GDM1 (cell line): ENCODE results near the gene MAN1B1.
"Not testable (repeated sequence)": the region's sequence is repeated elsewhere in the genome, so short reads cannot be mapped to it uniquely, and the experiment has no call there.

ENCODE experiments used
- DNase-seq: peaks from one replicate; lab custom pipeline; 2025; lab: John Stamatoyannopoulos, UW

Gene MAN1B1

DNA sequence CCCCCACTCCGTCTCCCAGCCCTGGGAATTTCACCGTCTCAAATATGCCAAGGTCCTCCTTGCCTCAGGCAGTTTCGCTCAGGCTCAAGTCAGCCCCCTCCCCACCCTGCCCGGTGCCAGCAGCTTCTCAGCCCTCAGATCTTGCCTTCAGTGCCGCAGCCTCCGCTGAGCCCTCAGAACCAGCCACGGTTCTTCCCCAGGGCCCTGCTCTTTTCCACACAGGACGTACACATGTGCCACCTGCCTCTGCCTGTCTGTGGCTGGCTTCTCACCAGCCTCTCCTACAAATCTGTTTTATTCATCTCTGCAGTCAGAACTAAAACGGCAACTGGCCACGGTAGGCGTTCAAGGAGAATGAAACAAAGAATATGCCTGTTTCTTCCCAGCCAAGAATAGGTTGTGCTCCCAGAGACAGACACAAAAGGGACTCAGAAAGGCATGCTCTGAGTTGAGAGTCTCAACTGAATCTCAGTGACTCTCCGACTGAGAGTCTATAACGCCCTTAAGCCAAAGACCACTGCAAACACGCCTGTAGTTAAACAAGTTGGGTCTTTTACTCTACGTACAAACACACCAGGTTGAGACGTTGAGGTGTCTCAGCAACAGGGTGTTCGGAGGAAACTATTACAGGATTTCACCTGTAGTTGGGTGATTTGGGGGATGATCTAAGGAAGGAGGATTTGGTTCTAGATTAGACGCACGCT lies 41.5 kb downstream of the MAN1B1 start:
- DNase-seq = no peak

DNA sequence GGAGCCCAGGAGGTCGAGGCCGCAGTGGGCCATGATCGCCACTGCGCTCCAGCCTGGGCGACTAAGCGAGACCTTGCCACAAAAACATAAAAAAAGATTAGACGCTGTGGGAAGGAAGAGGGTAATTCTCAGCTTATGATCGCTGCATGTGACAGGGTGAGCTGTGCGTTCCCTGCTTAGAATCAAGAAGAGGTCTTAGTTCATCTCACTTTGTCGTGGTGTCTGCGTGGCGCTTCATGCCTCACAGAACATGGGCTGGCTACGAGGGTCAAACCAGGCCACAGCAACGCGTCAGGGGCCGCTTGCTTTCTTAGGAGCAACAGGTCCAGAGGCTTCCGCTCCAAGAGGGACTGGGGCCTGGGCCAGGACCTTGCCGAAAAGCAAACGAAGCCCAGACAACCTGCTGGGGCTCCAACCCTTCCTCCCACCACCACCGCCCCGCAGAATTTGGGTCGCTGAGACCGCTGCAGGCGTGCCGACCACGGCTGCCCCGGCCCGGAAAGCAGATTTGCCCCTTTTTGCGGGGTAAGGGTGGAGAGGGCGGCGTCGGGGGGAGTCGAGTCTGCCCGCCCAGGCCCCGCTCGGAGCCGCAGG lies 42.2 kb downstream of the MAN1B1 start:
- no peak for DNase-seq

DNA sequence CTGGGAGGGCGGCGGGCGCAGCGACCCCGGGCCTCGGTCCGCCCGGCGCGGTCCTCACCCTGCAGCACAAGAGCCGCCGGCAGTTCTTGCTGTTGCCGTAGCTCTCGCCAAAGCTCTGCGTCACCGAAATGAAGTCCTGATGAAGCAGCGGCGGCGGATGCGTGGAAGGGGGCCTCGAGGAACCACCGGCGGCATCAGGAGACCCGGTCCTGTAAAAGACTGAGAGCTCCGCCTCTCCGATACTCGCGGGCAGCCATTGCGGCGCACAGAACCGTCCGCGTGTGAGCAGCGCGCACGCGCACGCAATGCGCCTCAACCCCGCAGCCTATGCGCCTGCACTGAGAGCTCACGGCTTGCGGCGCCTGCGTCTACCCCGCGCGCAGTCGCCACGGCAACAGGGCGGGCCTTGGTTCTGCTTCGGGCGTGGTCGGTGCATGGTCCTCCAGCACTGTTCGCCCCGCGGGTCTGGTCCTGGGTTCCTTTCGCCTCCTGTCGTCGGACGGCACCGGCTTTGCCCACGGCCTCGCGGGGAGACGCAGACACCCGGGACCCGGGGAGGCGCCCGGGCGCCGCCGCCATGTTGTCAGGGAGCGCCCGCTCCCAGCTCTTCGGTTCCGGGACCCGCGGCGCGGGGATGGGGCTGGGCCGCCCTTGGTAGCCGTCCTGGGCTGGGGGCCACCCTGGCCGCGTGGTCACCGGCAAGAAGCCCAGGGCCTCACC lies 42.8 kb downstream of the MAN1B1 start:
- peak; percentile 92 for DNase-seq

DNA sequence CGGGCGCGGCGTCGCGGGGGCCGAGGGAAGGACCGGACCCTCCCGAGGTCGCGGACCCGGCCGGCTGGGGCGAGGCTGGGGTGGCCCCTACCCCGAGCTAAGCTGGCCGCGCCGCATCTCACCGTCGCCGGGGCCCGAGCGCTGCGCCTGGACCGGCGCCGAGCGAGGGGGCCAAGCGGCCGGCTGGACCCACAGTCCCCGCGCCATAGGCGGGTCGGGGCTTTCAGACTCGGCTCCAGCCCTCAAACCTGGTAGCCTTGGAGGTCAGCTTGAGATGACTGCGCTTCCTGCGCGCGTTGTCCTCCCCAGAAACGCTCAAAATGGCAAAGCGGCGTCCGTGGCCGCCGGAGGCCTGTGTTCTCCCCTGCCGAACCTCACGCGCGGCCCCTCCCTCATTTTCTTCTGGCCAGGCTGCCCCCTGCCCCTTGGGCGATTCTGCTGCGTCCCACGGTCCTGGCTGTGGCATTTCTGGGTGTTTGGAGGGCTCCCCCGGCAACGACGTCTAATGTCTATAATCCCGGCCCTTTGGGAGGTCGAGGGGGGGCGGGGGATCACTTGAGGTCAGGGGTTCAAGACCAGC lies 43.5 kb downstream of the MAN1B1 start:
- no peak for DNase-seq

DNA sequence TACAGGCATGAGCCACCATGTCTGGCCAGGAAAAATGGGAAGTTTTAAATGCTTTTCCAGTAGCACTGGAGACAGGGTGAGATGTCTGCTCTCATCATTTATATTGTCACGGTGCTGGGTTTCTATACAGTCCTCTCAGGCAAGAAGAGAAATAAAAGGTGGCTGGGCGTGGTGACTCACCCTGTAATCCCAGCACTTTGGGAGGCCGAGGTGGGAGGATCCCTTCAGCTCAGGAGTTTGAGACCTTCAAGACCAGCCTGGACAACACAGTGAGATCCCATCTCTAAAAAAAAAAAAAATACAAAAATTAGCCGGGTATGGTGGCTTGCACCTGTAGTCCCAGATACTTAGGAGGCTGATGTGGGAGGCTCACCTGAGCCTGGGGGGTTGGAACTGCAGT lies 47.4 kb downstream of the MAN1B1 start:
- DNase-seq = no peak

DNA sequence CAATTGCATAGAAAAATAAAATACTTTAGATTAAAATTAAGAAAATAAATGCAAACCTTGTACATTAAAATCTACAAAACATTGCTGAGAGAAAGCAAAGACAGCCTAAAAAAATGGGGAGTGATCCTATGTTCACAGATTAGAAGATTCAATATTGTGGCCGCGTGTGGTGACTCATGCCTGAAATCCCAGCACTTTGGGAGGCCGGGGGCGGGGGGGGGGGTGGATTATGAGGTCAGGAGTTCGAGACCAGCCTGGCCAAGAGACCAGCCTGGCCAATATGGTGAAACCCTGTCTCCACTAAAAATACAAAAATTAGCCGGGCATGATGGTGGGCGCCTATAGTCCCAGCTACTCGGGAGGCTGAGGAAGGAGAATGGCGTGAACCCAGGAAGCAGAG lies 48.4 kb downstream of the MAN1B1 start:
- not testable (repeated sequence) for DNase-seq

DNA sequence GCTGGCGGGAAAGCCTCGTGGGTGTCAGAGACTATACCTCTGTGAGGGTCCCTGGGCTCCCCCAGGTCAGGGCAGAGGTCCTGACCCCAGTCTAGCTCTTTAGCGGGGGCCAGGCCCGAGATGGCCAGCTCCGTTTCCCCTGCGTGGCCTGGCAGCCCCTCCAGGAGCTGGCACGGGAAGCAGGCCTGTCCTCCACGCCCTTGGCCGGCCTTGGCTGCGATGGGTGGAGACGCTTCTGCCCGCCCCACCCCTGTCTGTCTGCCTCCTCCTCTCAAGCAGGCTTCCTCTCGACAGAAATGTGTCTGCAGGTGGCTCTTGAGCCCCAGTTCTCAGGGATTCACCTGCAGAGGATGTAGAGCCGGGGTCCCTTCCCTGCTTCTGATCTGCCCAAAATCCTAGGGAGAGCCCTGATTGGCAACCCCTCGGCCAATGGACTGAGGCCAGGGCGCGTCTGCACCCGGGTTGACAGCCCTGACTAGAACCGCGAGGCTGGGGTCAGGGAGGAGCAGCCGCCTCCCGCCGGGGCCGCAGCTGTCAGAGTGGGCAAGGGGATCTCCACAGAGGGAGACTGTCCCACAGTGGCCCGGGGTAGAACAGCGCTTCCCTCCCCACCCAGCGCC lies 49.6 kb downstream of the MAN1B1 start:
- no peak for DNase-seq

DNA sequence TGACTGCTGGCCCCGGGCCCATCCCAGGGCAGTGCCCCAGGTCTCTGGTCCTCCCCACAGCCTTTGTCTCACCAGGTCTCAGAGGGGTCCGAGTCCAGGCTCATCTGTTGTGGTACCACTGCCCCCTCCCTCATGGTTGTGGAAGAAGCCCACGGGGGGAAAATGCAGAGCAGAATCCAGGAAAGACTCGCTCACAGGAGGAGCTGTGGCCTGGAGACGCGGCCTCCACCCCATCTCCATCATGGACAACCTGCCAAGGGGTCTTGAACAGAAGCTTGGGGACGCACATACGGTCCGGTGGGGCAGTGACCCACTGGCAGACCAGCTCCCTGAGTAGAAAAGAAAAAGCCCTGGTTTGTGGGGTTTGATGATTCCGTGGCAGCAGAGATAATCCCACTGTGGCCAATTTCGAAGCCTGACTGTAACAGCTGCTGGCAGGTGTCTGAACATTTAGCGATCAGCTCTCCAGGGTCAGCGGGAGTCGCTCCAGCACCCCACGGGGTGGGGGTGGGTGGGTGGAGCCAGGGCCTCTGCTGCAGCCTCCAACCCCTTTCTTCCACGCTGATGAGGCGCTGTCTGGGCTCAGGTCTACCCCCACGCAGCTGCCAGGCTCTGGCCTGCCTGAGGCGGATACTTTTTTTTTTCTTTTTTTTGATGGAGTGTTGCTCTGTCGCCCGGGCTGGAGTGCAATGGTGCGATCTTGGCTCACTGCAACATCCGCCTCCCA lies 50.3 kb downstream of the MAN1B1 start:
- DNase-seq = no peak

DNA sequence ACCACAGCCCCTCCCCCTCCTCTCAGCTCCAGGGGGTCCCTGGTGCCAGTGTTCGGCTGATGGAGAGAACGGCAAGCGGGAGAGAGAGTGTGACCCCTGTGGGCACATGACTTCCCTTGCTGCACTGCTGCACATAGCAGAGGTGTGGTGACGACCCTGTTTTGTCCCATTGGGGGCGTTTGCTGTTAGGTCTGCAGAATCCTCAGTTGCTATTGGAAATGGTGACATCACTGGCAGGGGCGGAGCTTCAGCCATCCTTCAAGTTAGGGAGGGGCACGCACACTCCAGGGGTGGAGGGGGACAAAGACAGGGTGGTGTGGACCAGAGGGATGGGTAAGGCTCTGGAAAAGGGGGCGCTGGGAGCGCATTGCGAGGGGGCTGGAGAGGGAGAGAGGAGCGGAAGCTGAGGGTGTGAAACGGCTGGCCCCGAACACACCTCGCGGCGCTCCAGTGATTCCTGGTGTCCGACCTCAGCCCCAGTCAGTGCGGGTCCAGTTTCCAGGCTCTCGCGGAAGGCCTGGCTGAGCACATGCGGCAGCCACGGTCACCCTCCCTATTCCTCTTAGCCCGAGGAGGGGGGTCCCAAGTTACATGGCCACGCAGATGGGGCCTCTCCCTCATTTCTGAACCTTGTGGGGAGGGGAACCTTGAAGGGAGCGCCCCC lies 51.4 kb downstream of the MAN1B1 start:
- DNase-seq = no peak

DNA sequence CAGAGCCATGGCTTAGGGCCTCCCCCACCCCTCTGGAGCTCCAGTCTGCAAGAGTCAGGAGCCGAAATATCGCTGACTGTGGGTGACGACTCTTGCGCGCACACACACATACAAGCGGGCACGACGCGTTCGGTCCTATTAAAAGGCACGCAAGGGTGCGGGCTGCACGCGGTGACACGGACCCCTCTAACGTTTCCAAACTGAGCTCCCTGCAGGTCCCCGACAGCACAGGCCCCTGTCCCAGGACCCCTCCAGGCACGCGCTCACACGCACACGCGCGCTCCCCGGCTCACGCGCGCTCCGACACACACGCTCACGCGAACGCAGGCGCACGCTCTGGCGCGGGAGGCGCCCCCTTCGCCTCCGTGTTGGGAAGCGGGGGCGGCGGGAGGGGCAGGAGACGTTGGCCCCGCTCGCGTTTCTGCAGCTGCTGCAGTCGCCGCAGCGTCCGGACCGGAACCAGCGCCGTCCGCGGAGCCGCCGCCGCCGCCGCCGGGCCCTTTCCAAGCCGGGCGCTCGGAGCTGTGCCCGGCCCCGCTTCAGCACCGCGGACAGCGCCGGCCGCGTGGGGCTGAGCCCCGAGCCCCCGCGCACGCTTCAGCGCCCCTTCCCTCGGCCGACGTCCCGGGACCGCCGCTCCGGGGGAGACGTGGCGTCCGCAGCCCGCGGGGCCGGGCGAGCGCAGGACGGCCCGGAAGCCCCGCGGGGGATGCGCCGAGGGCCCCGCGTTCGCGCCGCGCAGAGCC lies 52.1 kb downstream of the MAN1B1 start, which contains the start of gene GRIN1:
Gene GRIN1 (plus strand): TSS at position 433 of the 746 bp plus-strand sequence. CDS start 333 bp downstream, outside the sequence.
- DNase-seq = no peak

DNA sequence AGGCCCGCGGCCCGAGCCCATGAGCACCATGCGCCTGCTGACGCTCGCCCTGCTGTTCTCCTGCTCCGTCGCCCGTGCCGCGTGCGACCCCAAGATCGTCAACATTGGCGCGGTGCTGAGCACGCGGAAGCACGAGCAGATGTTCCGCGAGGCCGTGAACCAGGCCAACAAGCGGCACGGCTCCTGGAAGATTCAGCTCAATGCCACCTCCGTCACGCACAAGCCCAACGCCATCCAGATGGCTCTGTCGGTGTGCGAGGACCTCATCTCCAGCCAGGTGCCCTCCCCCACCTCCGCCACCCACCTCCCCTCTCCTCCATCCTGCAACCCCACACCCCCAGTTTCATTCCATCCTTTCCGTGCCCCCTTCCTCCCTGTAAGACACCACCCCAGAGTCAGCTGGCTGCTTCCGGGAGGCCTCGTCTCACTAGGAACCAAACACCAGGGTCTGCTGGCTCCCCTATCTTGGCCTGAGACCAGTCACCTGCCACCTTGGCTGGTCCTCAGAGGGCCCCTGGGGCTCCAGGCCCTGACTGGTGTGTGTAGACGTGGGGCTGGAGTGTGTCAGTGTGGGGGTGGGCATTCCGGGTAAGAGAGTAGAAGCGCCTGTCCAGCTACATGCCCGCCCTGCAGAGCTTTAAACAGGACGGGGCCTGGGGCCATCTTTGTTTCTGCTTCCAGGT lies 52.8 kb downstream of the MAN1B1 start:
- DNase-seq = no peak

DNA sequence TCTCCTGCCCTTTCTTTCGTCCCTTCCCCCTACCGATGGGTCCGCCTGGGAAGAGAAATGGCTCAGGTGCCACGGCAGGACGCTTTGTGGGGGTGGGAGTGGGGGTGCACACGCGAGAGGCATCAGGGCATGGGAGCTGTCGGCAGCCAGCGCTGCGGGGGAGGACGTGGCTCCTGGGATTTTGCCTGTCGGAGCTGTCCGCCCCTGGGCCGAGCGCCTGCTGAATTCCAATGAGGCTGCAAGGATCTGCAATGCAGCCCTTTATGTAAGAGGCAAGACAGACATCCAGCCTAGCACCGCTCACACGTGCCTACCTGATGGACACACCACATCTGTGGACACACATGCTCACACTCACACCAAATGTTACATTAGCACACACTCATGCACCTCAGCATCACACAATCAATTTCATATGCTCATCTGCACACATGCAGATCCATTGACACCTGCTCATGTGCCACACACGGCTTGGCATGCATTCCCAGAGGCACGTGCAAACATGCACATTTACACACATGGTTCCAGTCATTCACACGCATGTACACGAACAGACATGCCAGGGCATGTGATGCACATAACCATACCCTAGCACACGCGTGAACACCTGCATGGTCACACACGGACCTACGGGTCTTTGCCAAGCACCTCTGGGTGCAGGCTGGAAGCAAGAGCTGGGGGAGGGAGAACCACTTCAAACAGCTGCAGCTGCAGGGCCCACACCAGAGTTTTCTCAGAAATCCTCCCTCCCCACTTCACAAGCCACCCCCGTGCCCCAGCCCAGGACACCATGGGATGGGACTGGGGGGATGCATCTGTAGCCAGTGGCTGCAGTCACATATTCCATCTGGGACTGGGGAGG lies 53.6 kb downstream of the MAN1B1 start:
- no peak for DNase-seq

DNA sequence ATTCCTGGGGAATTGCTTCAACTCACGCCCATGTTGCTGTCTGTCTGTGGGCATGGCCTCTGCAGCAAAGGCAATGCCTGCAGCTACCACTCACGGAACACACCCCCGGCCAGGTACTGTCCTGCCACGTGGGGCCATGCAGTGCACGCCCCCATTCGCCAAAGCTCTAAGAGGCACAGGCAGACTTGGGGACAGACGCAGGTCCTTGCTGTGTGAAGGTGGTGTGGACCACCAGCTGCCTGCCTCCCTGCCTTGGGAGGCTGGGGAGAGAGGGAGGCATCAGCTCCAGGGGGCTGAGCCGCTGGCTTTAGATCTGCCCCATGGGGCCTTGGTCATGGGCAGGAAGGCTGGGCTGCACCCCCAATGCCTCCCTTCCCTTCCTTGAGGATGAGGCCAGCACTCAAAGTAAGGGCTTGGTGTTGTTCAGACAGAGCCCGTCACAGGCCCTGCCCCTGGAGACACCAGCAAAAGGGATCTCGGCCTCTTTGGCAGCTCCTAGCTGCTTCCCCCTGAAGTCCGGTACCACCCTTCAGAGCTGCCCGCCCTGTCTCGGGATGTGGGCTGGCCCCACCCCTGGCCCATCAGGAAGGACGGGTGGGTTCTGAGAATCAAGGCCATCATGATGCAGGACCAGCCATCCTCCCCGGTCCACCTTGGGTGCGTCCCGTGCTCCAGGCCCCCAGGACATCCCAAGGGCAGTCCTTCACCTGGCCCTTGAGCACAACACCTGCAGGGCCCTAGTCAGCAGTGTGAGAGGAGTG lies 54.4 kb downstream of the MAN1B1 start:
- no peak for DNase-seq

DNA sequence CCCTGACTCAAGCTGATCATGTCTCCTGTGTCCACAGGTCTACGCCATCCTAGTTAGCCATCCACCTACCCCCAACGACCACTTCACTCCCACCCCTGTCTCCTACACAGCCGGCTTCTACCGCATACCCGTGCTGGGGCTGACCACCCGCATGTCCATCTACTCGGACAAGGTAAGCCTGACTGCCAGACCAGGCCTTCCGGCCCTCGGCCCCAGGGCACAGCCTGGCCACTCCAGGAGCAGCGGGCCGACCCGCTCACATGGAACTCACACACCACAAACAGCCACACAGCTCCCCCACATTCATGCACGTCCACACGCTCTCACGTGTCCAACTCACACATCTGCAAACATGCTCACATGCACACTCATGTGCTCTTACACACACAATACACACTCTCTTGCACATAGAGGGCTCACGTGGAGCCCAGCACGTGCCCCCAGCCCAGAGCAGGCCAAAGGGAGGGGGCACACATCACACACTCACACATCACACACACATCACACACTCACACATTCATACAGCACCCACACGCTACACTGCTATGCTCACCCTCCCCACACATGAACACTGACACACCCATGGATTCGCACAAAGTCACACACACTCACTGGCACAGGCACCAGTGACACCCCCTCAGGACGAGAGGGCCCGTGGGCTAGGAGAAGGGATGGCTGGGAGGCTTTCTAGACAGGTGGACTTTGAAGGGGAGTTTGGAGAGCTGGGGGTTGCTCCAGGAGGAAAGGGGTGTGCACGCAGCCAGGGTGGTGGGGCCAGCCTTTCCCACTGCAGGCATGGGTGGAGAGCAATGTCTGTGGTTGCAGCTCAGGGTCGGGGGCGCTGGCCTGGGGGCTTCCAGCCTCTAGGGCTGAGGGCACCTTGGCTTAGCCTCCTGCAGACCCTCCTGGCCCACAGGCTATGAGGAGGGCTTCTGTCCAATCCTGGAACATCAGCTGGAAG lies 55.5 kb downstream of the MAN1B1 start:
- DNase-seq = no peak

DNA sequence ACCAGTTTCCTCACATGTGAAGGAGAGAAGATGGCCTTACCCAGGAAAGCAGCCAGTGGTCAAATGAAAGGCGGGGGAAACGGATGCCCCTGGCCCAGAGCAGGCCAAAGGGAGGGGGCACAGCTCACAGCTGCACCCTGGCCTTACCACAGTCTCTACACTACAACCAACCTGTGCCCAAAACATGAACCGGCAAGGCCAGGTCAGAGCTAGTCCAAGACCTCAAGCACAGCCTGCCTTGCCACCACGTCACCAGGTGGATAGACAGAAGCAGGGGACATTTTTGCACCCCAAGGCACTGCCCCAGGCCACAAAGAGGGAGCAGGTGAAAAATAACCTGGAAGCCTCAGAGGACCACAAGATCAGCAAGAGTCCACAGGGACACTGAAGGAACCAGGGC lies 56.7 kb downstream of the MAN1B1 start:
- no peak for DNase-seq

DNA sequence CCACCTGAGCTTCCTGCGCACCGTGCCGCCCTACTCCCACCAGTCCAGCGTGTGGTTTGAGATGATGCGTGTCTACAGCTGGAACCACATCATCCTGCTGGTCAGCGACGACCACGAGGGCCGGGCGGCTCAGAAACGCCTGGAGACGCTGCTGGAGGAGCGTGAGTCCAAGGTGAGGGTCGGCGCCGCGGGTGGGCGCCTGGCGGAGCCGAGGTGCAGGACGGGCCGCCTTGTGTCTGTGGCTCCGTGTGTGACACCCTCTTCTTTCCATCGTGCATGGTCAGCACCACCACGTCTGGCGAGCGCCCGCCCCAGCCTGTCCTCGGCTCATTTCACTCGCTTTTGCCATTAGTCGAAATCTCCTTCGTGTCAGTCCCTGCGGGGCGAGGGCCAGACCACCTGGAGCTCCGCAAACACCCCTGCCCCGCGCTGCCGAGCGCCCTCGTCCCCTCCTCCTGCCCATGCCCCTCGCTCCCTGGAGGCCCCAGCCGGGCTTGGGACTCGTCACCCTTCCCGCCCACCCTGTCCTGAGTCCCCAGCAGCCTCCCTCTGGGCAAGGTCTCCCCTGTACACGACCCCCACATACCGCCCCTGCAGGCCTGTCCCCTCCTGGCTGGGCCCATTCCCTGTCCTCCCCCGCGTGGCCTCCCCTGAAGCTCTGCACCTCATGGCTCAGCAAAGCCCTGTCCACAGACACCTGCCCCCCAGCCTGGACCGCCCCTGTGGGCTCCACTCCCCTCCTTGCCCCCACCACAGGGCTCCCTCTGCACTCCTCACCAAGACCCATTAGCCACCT lies 59.1 kb downstream of the MAN1B1 start:
- DNase-seq = no peak
